Fibroblast of skin of back (primary cell): ENCODE data around the gene RELCH.

Experiments
- DNase-seq: peaks from one replicate; pipeline ENCODE4 v3.0.0-alpha.2; 2013

Gene RELCH

GRCh38 chr18:62264984-62265383 lies 77.9 kb downstream of the RELCH start:
- no peak for DNase-seq

GRCh38 chr18:62277045-62277444 lies 90.0 kb downstream of the RELCH start:
- DNase-seq: no peak

- DNase-seq: no peak
Observed at GRCh38 chr18:62279561-62279960, 92.5 kb downstream of the RELCH start.

- DNase-seq: no peak
Observed at GRCh38 chr18:62280058-62280457, 93.0 kb downstream of the RELCH start.

GRCh38 chr18:62280786-62281185 lies 93.7 kb downstream of the RELCH start:
- no peak for DNase-seq

GRCh38 chr18:62281684-62282083 lies 94.6 kb downstream of the RELCH start:
- peak; percentile 84 for DNase-seq

GRCh38 chr18:62282188-62282629 lies 95.2 kb downstream of the RELCH start:
- DNase-seq: peak; percentile 68

GRCh38 chr18:62284637-62285036 lies 97.6 kb downstream of the RELCH start:
- no peak for DNase-seq

GRCh38 chr18:62285281-62285680 lies 98.2 kb downstream of the RELCH start:
- no peak for DNase-seq

- DNase-seq: no peak
Observed at GRCh38 chr18:62287781-62288664, 101.0 kb downstream of the RELCH start.

- DNase-seq: no peak
Observed at GRCh38 chr18:62288665-62289008, 101.6 kb downstream of the RELCH start.

- DNase-seq: no peak
Observed at GRCh38 chr18:62289047-62289446, 102.0 kb downstream of the RELCH start.

- no peak for DNase-seq
Observed at GRCh38 chr18:62294073-62294472, 107.0 kb downstream of the RELCH start.

GRCh38 chr18:62300359-62300963 lies 113.4 kb downstream of the RELCH start:
- DNase-seq: no peak

- DNase-seq: no peak
Observed at GRCh38 chr18:62301322-62301721, 114.3 kb downstream of the RELCH start.

- no peak for DNase-seq
Observed at GRCh38 chr18:62312851-62313250, 125.8 kb downstream of the RELCH start.

GRCh38 chr18:62318228-62319180 lies 131.4 kb downstream of the RELCH start:
- no peak for DNase-seq

- DNase-seq: no peak
Observed at GRCh38 chr18:62321201-62321600, 134.1 kb downstream of the RELCH start.

GRCh38 chr18:62323483-62324180 lies 136.6 kb downstream of the RELCH start:
- no peak for DNase-seq

GRCh38 chr18:62324181-62324828 lies 137.2 kb downstream of the RELCH start:
- no peak for DNase-seq

- no peak for DNase-seq
Observed at GRCh38 chr18:62324917-62325805, 138.1 kb downstream of the RELCH start, which contains the start of gene TNFRSF11A. TNFRSF11A (plus strand) TSS chr18:62325310; CDS start chr18:62325353, 43 bp downstream.
